Activated T-helper 2 cell treated with anti-CD3 and anti-CD28 coated beads, Interferon-gamma antibody, Interleukin-2, Interleukin-4, amounts not matched to agents 10 μg/mL and 5 μg/mL and 100 μg/mL, durations not matched to agents 14 hours and 24 hours and 36 hours (primary cell): ENCODE data around the gene RABAC1. TPM values are rescaled to one million over a fixed set of nuclear protein-coding genes. Genes with fewer than 3 reads are reported as not detected.

Source experiments
- DNase-seq: peaks from one replicate; pipeline ENCODE4 v3.0.0; 2021; ENCODE audit warnings: low spot score
- H3K27ac Mint-ChIP-seq: one replicate; pipeline ENCODE4 v1.8.0; 2021; ENCODE audit warnings: mixed read lengths
- H3K27me3 Mint-ChIP-seq: one replicate; pipeline ENCODE4 v1.8.0; 2021; ENCODE audit warnings: low read depth, mixed read lengths
- H3K36me3 Mint-ChIP-seq: one replicate; pipeline ENCODE4 v1.8.0; 2021; ENCODE audit warnings: low read depth, mixed read lengths
- H3K4me1 Mint-ChIP-seq: one replicate; pipeline ENCODE4 v1.8.0; 2021; ENCODE audit warnings: low read depth, mixed read lengths
- H3K4me3 Mint-ChIP-seq: one replicate; pipeline ENCODE4 v1.8.0; 2021; ENCODE audit warnings: low read depth, mild to moderate bottlenecking, moderate library complexity, mixed read lengths
- H3K9me3 Mint-ChIP-seq: one replicate; pipeline ENCODE4 v1.8.0; 2021; ENCODE audit warnings: mixed read lengths
- intact Hi-C: fragments of 100-400 bp; cut with micrococcal nuclease; formaldehyde crosslinking; loops from one replicate; pipeline ENCODE4 v1.15.1; 2023
- total RNA-seq: library from RNA; stranded (reverse); gene quantifications from 2 replicates; pipeline ENCODE4 v1.2.3, GENCODE V29; 2022

The RABAC1 gene
- total RNA-seq, 1 donor from 2014 or later, result 54.0 TPM

- Mint-ChIP-seq H3K27me3 (no peaks in the 10 kb centered on the region), H3K36me3 (no peaks in the 10 kb centered on the region), H3K4me3 (no peak overlapping the region), H3K9me3 (no peaks in the 10 kb centered on the region), H3K27ac (no peak overlapping the region), H3K4me1 (no peaks in the 10 kb centered on the region)
- no peak for DNase-seq
- intact Hi-C loops, result no loop called here
Observed at GRCh38 chr19:41977916-41978315, 18.8 kb upstream of the RABAC1 start.

DNA sequence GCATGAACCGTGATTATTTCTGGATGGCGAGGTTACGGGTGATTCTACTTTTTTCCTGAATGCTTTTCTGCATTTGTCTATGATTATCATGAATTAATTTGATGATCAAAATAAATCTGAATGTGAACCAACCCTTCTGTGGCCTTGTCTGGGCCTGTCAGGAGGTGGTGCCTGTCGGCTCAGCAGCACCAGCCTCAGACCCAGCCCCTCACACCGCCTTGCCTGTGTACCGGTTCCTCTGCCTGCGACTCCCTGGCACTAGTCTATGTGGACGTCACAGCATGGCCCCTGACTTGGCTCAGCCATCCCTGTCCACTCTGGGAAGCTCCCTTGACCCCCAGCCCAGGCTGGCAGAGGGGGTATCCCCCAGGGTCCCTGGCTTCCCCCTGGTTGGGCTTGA lies 15.5 kb upstream of the RABAC1 start:
- DNase-seq, result no peak
- Mint-ChIP-seq H3K27me3 (no peaks in the 10 kb centered on the region), H3K9me3 (no peaks in the 10 kb centered on the region), H3K4me1 (no peaks in the 10 kb centered on the region), H3K27ac (no peak overlapping the region), H3K36me3 (no peaks in the 10 kb centered on the region), H3K4me3 (no peak overlapping the region)
- intact Hi-C loops, result no loop called here

DNA sequence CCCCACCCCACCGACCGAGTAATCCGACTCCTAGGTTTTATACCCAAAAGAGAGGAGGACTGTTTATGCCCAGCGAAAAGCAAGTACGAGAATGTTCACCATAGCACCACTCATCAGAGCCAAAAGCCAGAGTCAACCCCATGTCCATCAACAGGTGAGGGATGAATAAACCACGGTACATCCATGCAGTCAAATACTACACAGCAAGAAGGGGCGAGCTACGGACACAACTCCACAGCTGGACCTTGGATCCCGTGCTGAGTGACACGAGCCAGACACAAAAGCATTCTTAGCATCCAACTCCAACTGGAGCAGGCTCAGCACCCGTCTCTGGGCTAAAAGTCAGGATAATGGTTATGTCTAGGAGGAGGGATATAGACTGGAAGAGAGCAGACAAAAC lies 12.2 kb upstream of the RABAC1 start:
- Mint-ChIP-seq H3K36me3 (no peaks in the 10 kb centered on the region), H3K27ac (no peak overlapping the region), H3K4me3 (no peak overlapping the region), H3K9me3 (no peaks in the 10 kb centered on the region), H3K4me1 (no peaks in the 10 kb centered on the region), H3K27me3 (no peaks in the 10 kb centered on the region)
- intact Hi-C loops, result no loop called here
- no peak for DNase-seq

- intact Hi-C loops, result no loop called here
Observed at GRCh38 chr19:41969772-41970458, 10.8 kb upstream of the RABAC1 start.

DNA sequence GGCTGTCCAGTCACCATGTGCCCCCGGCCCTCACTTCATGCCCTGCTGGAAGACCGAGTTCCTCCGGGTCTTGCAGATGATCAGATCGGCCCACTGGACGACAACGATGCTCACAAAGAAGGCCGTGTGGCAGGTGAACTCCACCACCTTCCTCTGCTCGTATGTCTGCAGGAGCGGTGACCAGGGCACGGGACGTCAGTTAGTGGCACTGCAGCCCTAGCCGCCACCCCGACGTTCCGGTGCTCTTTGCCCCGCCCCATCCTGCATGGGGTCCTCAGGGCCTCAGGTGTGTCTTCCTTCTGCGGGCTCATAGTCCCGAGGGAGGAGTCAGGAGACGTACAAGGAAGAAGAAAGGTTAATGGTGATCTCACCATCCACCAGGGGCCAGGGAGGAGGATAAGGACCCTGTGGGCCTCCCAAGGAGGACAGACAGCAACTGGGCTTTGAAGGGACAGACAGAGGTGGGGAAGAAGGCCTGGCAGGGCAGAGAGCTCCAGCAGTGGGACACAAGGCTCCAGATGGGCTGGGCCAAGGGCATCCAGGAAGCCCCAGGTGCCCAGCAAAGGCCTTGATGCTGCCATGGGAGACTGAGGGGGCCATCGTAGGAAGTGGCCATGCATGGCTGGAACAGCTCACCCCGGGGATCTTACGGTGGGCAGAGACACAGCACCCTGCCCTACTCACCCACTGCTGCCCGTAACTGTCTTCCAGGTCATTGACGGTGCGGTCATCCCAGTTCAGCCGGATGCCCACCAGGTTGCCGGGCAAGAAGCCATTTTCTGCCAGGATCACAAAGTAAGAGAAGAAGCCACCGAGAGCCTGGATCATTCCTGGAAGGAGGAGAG lies 9.9 kb upstream of the RABAC1 start:
- H3K4me1 Mint-ChIP-seq, result no peaks in the 10 kb centered on the region
- intact Hi-C loops, result no loop called here
- no peak for DNase-seq
- H3K9me3 Mint-ChIP-seq, result no peaks in the 10 kb centered on the region
- no peak overlapping the region for H3K4me3 Mint-ChIP-seq
- H3K27me3 Mint-ChIP-seq, result peaks cover 2% of the 10 kb centered on the region
- H3K36me3 Mint-ChIP-seq, result no peaks in the 10 kb centered on the region
- no peak overlapping the region for H3K27ac Mint-ChIP-seq

More at GRCh38 chr19:41969772-41970458, 10.8 kb upstream of the RABAC1 start:
- no peak overlapping the region for H3K27ac Mint-ChIP-seq
- H3K4me1 Mint-ChIP-seq, result no peaks in the 10 kb centered on the region
- no peak overlapping the region for H3K4me3 Mint-ChIP-seq
- no peaks in the 10 kb centered on the region for H3K9me3 Mint-ChIP-seq
- no peak for DNase-seq
- H3K27me3 Mint-ChIP-seq, result peaks cover 2% of the 10 kb centered on the region
- H3K36me3 Mint-ChIP-seq, result no peaks in the 10 kb centered on the region

GRCh38 chr19:41967054-41967783 lies 8.1 kb upstream of the RABAC1 start:
- H3K36me3 Mint-ChIP-seq, result no peaks in the 10 kb centered on the region
- H3K4me1 Mint-ChIP-seq, result no peaks in the 10 kb centered on the region
- intact Hi-C loops, result no loop called here
- no peak overlapping the region for H3K4me3 Mint-ChIP-seq
- H3K9me3 Mint-ChIP-seq, result no peaks in the 10 kb centered on the region
- no peak for DNase-seq
- H3K27ac Mint-ChIP-seq, result no peak overlapping the region
- peaks cover 2% of the 10 kb centered on the region for H3K27me3 Mint-ChIP-seq

GRCh38 chr19:41965106-41965505 lies 6.0 kb upstream of the RABAC1 start:
- Mint-ChIP-seq H3K4me3 (no peak overlapping the region), H3K27ac (no peak overlapping the region), H3K27me3 (peaks cover 2% of the 10 kb centered on the region), H3K4me1 (no peaks in the 10 kb centered on the region), H3K36me3 (no peaks in the 10 kb centered on the region), H3K9me3 (no peaks in the 10 kb centered on the region)
- intact Hi-C loops, result no loop called here
- DNase-seq, result no peak

GRCh38 chr19:41960973-41961372 lies 1.9 kb upstream of the RABAC1 start:
- H3K9me3 Mint-ChIP-seq, result no peaks in the 10 kb centered on the region
- DNase-seq, result no peak
- peaks cover 11% of the 10 kb centered on the region for H3K4me1 Mint-ChIP-seq
- no peak overlapping the region for H3K4me3 Mint-ChIP-seq
- H3K36me3 Mint-ChIP-seq, result no peaks in the 10 kb centered on the region
- no peak overlapping the region for H3K27ac Mint-ChIP-seq
- intact Hi-C loops, result no loop called here
- H3K27me3 Mint-ChIP-seq, result no peaks in the 10 kb centered on the region

- Mint-ChIP-seq H3K27me3 (no peaks in the 10 kb centered on the region), H3K4me3 (peak overlapping the region; percentile 95), H3K4me1 (peaks cover 11% of the 10 kb centered on the region), H3K9me3 (no peaks in the 10 kb centered on the region), H3K27ac (peak overlapping the region; percentile 67), H3K36me3 (no peaks in the 10 kb centered on the region)
- intact Hi-C loops, result loop anchor here (1.0 to 2.0 kb wide), 2 partner anchors 76 to 99 kb away; no protein-coding TSS in a partner anchor
- peak; percentile 85 for DNase-seq
Observed at GRCh38 chr19:41958367-41959055, 610 bp downstream of the RABAC1 start.

DNA sequence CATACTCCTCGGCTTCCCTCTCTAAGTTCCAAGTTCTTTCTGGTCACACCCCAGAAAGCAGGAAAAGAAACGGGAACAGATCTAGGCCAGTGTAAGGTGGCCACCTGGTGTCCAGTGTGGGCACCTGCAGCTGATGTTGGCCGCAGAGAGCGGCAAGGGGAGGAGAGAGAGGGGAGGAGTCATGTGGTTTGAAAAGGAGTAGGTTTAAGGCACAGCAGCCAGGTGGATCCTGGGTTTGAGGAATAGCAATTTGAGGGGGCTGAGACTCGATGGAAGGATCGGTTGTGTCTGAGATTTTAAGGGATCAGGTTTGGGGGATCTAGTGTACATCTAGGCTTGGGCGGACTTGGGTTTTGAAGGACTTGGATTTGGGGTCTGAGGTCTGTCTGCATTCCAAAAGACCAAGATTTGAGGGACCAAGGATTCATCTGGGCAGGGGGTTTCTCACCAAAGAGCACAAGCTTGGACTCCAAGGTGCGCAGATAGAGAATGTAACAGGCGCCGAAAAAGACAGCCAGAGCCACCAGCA lies 1.2 kb downstream of the RABAC1 start:
- H3K4me3 Mint-ChIP-seq, result peak overlapping the region; percentile 95
- peak overlapping the region; percentile 67 for H3K27ac Mint-ChIP-seq
- DNase-seq, result peak; percentile 27
- intact Hi-C loops, result loop anchor here (2.0 kb wide), 1 partner anchor 77 kb away; no protein-coding TSS in a partner anchor
- H3K4me1 Mint-ChIP-seq, result peaks cover 11% of the 10 kb centered on the region
- no peaks in the 10 kb centered on the region for H3K36me3 Mint-ChIP-seq
- H3K9me3 Mint-ChIP-seq, result no peaks in the 10 kb centered on the region
- H3K27me3 Mint-ChIP-seq, result no peaks in the 10 kb centered on the region

- Mint-ChIP-seq H3K4me3 (peak overlapping the region; percentile 95), H3K27me3 (no peaks in the 10 kb centered on the region), H3K4me1 (peaks cover 11% of the 10 kb centered on the region), H3K9me3 (no peaks in the 10 kb centered on the region), H3K27ac (no peak overlapping the region), H3K36me3 (no peaks in the 10 kb centered on the region)
- intact Hi-C loops, result no loop called here
- DNase-seq, result no peak
Observed at GRCh38 chr19:41957161-41957837, 1.8 kb downstream of the RABAC1 start.

- intact Hi-C loops, result no loop called here
- no peaks in the 10 kb centered on the region for H3K27me3 Mint-ChIP-seq
- no peaks in the 10 kb centered on the region for H3K36me3 Mint-ChIP-seq
- H3K27ac Mint-ChIP-seq, result no peak overlapping the region
- DNase-seq, result no peak
- H3K4me1 Mint-ChIP-seq, result peaks cover 14% of the 10 kb centered on the region
- H3K9me3 Mint-ChIP-seq, result no peaks in the 10 kb centered on the region
- H3K4me3 Mint-ChIP-seq, result no peak overlapping the region
Observed at GRCh38 chr19:41956621-41957020, 2.5 kb downstream of the RABAC1 start.
